ENCODE measurements around the gene DTNBP1.
A peak's percentile ranks its signal among the peaks of the same experiment; 100 is the strongest.

Gene DTNBP1

DNA sequence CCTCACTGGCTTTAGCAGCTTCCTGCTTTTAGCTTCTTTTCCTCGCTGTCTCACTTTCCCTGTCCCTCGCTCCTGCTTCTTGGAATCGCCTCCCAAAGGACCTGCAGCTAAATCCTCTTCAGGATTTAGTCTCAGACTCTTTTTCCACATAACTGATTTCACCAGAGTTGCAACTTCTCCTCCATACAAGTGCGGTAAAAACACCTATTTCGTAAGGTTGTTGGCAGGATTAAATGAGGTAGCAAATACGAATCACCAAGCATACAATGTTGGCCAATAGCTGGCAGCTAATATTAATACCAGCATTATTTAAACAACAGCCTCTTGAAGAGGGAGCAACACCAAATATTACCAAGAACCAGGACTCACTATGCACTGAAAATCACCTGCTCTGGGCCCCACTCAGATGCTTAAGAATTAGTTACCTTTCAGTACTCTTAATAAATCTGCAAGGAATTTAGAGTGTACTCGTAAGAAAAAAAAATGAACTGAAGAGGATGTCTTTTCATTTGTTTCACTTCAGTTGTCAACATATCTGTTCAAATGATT lies 123.0 kb downstream of the DTNBP1 start:
- H3K4me1 ChIP-seq (ENCODE audit: control insufficient read depth in 1 of 2, insufficient read depth in 1 of 2, low read depth in 1 of 2, low read length in 1 of 2) = peaks cover 65 to 71% of the 10 kb centered on the region in 2 experiments
- no peak overlapping the region for H3K4me3 ChIP-seq (ENCODE audit: low read depth in 1 of 2, low read length in 1 of 2)
- no peaks in the 10 kb centered on the region for H3K36me3 ChIP-seq
- H3K9me3 ChIP-seq = no peaks in the 10 kb centered on the region
- H3K27ac ChIP-seq = peak overlapping the region; percentile 75
- H3K27me3 ChIP-seq = no peaks in the 10 kb centered on the region
- TF ChIP-seq, protein P1, sequence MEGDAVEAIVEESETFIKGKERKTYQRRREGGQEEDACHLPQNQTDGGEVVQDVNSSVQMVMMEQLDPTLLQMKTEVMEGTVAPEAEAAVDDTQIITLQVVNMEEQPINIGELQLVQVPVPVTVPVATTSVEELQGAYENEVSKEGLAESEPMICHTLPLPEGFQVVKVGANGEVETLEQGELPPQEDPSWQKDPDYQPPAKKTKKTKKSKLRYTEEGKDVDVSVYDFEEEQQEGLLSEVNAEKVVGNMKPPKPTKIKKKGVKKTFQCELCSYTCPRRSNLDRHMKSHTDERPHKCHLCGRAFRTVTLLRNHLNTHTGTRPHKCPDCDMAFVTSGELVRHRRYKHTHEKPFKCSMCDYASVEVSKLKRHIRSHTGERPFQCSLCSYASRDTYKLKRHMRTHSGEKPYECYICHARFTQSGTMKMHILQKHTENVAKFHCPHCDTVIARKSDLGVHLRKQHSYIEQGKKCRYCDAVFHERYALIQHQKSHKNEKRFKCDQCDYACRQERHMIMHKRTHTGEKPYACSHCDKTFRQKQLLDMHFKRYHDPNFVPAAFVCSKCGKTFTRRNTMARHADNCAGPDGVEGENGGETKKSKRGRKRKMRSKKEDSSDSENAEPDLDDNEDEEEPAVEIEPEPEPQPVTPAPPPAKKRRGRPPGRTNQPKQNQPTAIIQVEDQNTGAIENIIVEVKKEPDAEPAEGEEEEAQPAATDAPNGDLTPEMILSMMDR (IDR thresholded peaks at IDR 0.05) = no peak

GRCh38 chr6:15538766-15539495 lies 123.9 kb downstream of the DTNBP1 start:
- Histone ChIP-seq H3K9me3 (no peaks in the 10 kb centered on the region), H3K4me1 (ENCODE audit: control insufficient read depth in 1 of 2, insufficient read depth in 1 of 2, low read depth in 1 of 2, low read length in 1 of 2) (peaks cover 69 to 73% of the 10 kb centered on the region in 2 experiments), H3K4me3 (ENCODE audit: low read depth in 1 of 2, low read length in 1 of 2) (no peak overlapping the region), H3K27ac (peak overlapping the region; percentile 75), H3K36me3 (no peaks in the 10 kb centered on the region), H3K27me3 (no peaks in the 10 kb centered on the region)
- TF ChIP-seq, protein P1 (IDR thresholded peaks at IDR 0.05) = no peak

DNA sequence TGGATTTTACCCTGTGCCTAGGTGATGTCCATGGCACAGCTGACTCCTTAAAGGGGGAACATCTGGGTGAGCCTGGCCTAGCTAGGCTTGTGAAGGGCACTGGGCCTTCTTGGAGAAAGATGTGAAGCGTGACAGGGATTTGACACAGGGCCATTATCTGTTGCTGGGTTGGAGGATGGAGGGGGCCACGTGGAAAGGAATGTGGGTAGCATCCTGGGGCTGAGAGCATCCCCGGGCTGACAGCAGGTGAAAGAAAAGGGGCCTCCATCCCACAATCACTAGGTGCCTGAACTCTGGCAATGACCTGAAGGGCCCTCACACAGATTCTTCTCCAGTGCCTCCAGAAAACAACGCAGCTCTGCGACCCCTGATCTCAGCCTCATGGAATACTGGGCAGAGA lies 124.7 kb downstream of the DTNBP1 start:
- no peak overlapping the region for H3K4me3 ChIP-seq (ENCODE audit: low read depth in 1 of 2, low read length in 1 of 2)
- no peaks in the 10 kb centered on the region for H3K27me3 ChIP-seq
- TF ChIP-seq, protein P1 (IDR thresholded peaks at IDR 0.05) = no peak
- H3K9me3 ChIP-seq = no peaks in the 10 kb centered on the region
- H3K36me3 ChIP-seq = peaks cover 2% of the 10 kb centered on the region
- peak overlapping the region; percentile 18 for H3K27ac ChIP-seq
- H3K4me1 ChIP-seq (ENCODE audit: control insufficient read depth in 1 of 2, insufficient read depth in 1 of 2, low read depth in 1 of 2, low read length in 1 of 2) = peaks cover 62 to 65% of the 10 kb centered on the region in 2 experiments

- Histone ChIP-seq H3K27me3 (no peaks in the 10 kb centered on the region), H3K27ac (peak overlapping the region; percentile 92), H3K4me3 (ENCODE audit: low read depth in 1 of 2, low read length in 1 of 2) (no peak overlapping the region), H3K4me1 (ENCODE audit: control insufficient read depth in 1 of 2, insufficient read depth in 1 of 2, low read depth in 1 of 2, low read length in 1 of 2) (peaks cover 52 to 53% of the 10 kb centered on the region in 2 experiments), H3K36me3 (peaks cover 11% of the 10 kb centered on the region), H3K9me3 (no peaks in the 10 kb centered on the region)
- TF ChIP-seq, protein P1 (IDR thresholded peaks at IDR 0.05) = no peak
Measured at GRCh38 chr6:15536198-15536955, 126.5 kb downstream of the DTNBP1 start.

GRCh38 chr6:15535495-15536197 lies 127.2 kb downstream of the DTNBP1 start:
- peaks cover 45 to 46% of the 10 kb centered on the region in 2 experiments for H3K4me1 ChIP-seq (ENCODE audit: control insufficient read depth in 1 of 2, insufficient read depth in 1 of 2, low read depth in 1 of 2, low read length in 1 of 2)
- TF ChIP-seq, protein P1 (IDR thresholded peaks at IDR 0.05) = no peak
- H3K9me3 ChIP-seq = no peaks in the 10 kb centered on the region
- H3K36me3 ChIP-seq = peaks cover 15% of the 10 kb centered on the region
- H3K4me3 ChIP-seq (ENCODE audit: low read depth in 1 of 2, low read length in 1 of 2) = no peak overlapping the region
- H3K27ac ChIP-seq = peak overlapping the region; percentile 92
- H3K27me3 ChIP-seq = no peaks in the 10 kb centered on the region
